ENCODE results near the gene HRK.
"Not testable (repeated sequence)": the region's sequence is repeated elsewhere in the genome, so short reads cannot be mapped to it uniquely, and the experiment has no call there.

The HRK gene

GRCh38 chr12:116818341-116818856, 62.8 kb downstream of the HRK start:
- no peak for DNase-seq

GRCh38 chr12:116814766-116815165, 66.5 kb downstream of the HRK start:
- not testable (repeated sequence) for DNase-seq

- peak; percentile 21 for DNase-seq
Measured at GRCh38 chr12:116813271-116814041, 67.8 kb downstream of the HRK start.

- no peak for DNase-seq
Measured at GRCh38 chr12:116812238-116812637, 69.0 kb downstream of the HRK start.

- no peak for DNase-seq
Measured at GRCh38 chr12:116808113-116809105, 72.8 kb downstream of the HRK start.

GRCh38 chr12:116807546-116807945, 73.7 kb downstream of the HRK start:
- DNase-seq: no peak

GRCh38 chr12:116806845-116807440, 74.3 kb downstream of the HRK start:
- DNase-seq: no peak

Measured in DMS79 treated with DMSO at 0.1 percent for 48 hours (cell line).